K562 (cell line): ENCODE measurements around the gene SPAG4. TPM values are rescaled to one million over a fixed set of nuclear protein-coding genes. Genes with fewer than 3 reads are reported as not detected.

Experiments used
- MTF1 ChIP-seq: fragments of 250-450 bp; sonication (Bioruptor Pico); IDR thresholded peaks from 2 replicates; pipeline ENCODE4 v1.9.0; 2021; ENCODE audit warnings: moderate library complexity, mild to moderate bottlenecking, inconsistent platforms, borderline replicate concordance
- NFE2 ChIP-seq: IDR thresholded peaks from 2 replicates; pipeline ENCODE4 v1.6.1; 2014; ENCODE audit warnings: antibody characterized with exemption, low read depth
- NR2F6 ChIP-seq: fragments of 450-650 bp; formaldehyde crosslinking; IDR thresholded peaks from 2 replicates; pipeline ENCODE4 v1.4.0; 2020; ENCODE audit warnings: mild to moderate bottlenecking
- PML ChIP-seq: IDR thresholded peaks from 2 replicates; pipeline ENCODE4 v1.6.1; 2012; ENCODE audit warnings: low read length, inconsistent platforms
- POLR2H ChIP-seq: IDR thresholded peaks from 2 replicates; pipeline ENCODE4 v1.6.1; 2016; ENCODE audit warnings: missing genetic modification characterization, low read depth, mild to moderate bottlenecking, control low read depth, missing compliant biosample characterization, moderate library complexity
- SP1 ChIP-seq: sonication (generic); formaldehyde crosslinking; IDR thresholded peaks from 2 replicates; pipeline ENCODE4 v1.8.1; 2022; ENCODE audit warnings: mild to moderate bottlenecking, missing genetic modification reagents
- SUPT5H ChIP-seq: fragments of 450-650 bp; IDR thresholded peaks from 2 replicates; pipeline ENCODE4 v1.6.1; 2016
- ZNF764 ChIP-seq: fragments of 250-450 bp; sonication (Bioruptor Pico); IDR thresholded peaks from 2 replicates; pipeline ENCODE4 v1.4.0; 2020; ENCODE audit warnings: low read depth, mild to moderate bottlenecking, moderate library complexity
- polyA plus RNA-seq, 8 experiments: library from polyadenylated mRNA; depleted of rRNA in 4 of 8; stranded (reverse) in 5 of 8; unstranded in 3 of 8; fragments of >200 nt; fragmentation: Nextera tagmentation in 2 of 8; fragmentation: Illumina TruSeq in 1 of 8; extraction: Ambion mirVana in 2 of 8; extraction: Trizol in 1 of 8; gene quantifications; 2 replicates each; pipeline versions ENCODE4 v1.2.1 to v1.2.3, GENCODE V29; 2011 to 2014; ENCODE audit warnings: inconsistent platforms in 1 of 8, missing spikeins in 1 of 8
- total RNA-seq, 7 experiments: library from RNA; depleted of rRNA in 6 of 7; stranded (reverse); fragments of >200 nt in 6 of 7; fragmentation: Illumina TruSeq in 2 of 7; extraction: Trizol in 2 of 7; gene quantifications; 2 replicates each; pipeline versions ENCODE4 v1.2.1 to v1.2.3, GENCODE V29; 2011 to 2021; ENCODE audit warnings: low replicate concordance in 1 of 7
- TF ChIP-seq, protein P1 (sequence below): fragments of 450-650 bp; IDR thresholded peaks from 2 replicates; pipeline ENCODE4 v1.6.1; 2016; ENCODE audit warnings: mild to moderate bottlenecking, moderate library complexity
- TF ChIP-seq, protein P2 (sequence below): fragments of 450-650 bp; IDR thresholded peaks from 2 replicates; pipeline ENCODE4 v1.7.1; 2018; ENCODE audit warnings: mild to moderate bottlenecking, low read depth; ENCODE audit not compliant: partially characterized antibody
- TF ChIP-seq, protein P3 (sequence below), 2 experiments: fragments of 250-450 bp in 1 of 2; fragments of 450-650 bp in 1 of 2; sonication (Bioruptor Pico) in 1 of 2; IDR thresholded peaks; 2 replicates each; pipeline versions ENCODE4 v1.6.1 to v1.8.0; 2016 to 2021; ENCODE audit warnings: mild to moderate bottlenecking in 2 of 2, moderate library complexity in 2 of 2, missing compliant biosample characterization in 1 of 2, missing genetic modification characterization in 1 of 2

The SPAG4 gene
- total and polyA plus RNA-seq, 9 of the 15 experiments (the other 6 are each of a cell fraction or from before 2014, with no cell fraction given), result 1.6 to 11.4 (median 4.6) TPM

DNA sequence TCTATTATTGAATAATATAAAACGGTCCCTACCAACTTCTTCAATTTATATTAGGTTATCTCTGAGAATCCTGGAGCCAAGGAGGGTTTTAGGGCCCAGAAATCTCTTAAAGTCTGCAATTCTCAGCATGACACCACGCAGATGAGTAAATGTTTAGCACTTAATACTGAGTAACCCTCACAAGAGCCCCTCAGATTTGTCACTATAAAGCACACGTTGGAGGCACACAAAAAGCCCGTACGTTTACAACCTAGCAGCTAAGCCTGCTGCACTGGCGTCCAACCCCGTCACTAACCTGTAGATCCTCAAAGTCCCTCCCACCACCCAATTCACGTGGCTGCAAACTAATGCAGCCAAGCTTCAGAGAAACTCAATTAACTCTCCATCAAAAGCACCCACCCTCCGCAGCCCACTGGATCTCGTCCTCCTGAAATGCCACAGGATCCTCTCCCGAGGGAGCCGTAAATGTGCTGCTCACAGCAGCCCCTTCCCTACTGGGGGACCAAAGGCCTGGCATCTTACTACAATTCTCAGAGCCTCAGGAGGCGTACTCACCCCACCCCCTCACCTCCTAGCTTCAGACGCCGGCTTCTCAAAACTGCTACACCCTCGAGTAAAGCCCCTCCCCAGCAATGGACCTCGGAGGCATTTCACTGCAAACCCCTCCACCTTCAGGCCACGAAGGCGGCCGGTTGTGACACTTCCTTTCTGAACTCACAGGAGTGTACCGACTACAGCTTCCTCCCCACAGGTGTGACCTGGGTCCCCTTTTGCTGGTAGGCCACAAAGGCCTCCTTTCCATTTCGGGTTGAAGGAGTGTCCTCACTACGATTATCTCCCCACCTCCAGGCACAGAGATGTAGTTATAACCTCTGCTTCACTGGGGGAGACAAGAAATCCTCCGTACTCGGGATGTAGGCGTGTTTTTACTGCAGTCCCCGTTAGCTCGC lies 48.2 kb downstream of the SPAG4 start (continued):
- TF ChIP-seq, protein P1, sequence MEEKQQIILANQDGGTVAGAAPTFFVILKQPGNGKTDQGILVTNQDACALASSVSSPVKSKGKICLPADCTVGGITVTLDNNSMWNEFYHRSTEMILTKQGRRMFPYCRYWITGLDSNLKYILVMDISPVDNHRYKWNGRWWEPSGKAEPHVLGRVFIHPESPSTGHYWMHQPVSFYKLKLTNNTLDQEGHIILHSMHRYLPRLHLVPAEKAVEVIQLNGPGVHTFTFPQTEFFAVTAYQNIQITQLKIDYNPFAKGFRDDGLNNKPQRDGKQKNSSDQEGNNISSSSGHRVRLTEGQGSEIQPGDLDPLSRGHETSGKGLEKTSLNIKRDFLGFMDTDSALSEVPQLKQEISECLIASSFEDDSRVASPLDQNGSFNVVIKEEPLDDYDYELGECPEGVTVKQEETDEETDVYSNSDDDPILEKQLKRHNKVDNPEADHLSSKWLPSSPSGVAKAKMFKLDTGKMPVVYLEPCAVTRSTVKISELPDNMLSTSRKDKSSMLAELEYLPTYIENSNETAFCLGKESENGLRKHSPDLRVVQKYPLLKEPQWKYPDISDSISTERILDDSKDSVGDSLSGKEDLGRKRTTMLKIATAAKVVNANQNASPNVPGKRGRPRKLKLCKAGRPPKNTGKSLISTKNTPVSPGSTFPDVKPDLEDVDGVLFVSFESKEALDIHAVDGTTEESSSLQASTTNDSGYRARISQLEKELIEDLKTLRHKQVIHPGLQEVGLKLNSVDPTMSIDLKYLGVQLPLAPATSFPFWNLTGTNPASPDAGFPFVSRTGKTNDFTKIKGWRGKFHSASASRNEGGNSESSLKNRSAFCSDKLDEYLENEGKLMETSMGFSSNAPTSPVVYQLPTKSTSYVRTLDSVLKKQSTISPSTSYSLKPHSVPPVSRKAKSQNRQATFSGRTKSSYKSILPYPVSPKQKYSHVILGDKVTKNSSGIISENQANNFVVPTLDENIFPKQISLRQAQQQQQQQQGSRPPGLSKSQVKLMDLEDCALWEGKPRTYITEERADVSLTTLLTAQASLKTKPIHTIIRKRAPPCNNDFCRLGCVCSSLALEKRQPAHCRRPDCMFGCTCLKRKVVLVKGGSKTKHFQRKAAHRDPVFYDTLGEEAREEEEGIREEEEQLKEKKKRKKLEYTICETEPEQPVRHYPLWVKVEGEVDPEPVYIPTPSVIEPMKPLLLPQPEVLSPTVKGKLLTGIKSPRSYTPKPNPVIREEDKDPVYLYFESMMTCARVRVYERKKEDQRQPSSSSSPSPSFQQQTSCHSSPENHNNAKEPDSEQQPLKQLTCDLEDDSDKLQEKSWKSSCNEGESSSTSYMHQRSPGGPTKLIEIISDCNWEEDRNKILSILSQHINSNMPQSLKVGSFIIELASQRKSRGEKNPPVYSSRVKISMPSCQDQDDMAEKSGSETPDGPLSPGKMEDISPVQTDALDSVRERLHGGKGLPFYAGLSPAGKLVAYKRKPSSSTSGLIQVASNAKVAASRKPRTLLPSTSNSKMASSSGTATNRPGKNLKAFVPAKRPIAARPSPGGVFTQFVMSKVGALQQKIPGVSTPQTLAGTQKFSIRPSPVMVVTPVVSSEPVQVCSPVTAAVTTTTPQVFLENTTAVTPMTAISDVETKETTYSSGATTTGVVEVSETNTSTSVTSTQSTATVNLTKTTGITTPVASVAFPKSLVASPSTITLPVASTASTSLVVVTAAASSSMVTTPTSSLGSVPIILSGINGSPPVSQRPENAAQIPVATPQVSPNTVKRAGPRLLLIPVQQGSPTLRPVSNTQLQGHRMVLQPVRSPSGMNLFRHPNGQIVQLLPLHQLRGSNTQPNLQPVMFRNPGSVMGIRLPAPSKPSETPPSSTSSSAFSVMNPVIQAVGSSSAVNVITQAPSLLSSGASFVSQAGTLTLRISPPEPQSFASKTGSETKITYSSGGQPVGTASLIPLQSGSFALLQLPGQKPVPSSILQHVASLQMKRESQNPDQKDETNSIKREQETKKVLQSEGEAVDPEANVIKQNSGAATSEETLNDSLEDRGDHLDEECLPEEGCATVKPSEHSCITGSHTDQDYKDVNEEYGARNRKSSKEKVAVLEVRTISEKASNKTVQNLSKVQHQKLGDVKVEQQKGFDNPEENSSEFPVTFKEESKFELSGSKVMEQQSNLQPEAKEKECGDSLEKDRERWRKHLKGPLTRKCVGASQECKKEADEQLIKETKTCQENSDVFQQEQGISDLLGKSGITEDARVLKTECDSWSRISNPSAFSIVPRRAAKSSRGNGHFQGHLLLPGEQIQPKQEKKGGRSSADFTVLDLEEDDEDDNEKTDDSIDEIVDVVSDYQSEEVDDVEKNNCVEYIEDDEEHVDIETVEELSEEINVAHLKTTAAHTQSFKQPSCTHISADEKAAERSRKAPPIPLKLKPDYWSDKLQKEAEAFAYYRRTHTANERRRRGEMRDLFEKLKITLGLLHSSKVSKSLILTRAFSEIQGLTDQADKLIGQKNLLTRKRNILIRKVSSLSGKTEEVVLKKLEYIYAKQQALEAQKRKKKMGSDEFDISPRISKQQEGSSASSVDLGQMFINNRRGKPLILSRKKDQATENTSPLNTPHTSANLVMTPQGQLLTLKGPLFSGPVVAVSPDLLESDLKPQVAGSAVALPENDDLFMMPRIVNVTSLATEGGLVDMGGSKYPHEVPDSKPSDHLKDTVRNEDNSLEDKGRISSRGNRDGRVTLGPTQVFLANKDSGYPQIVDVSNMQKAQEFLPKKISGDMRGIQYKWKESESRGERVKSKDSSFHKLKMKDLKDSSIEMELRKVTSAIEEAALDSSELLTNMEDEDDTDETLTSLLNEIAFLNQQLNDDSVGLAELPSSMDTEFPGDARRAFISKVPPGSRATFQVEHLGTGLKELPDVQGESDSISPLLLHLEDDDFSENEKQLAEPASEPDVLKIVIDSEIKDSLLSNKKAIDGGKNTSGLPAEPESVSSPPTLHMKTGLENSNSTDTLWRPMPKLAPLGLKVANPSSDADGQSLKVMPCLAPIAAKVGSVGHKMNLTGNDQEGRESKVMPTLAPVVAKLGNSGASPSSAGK, result 0 out of 2 replicates have a peak, but pooled peaks have one; percentile 12
- TF ChIP-seq MTF1 (CRISPR knock-in tag) (no peak), POLR2H (tag) (no peak), NR2F6 (CRISPR knock-in tag) (no peak), SP1 (CRISPR knock-in tag) (no peak), NFE2 (no peak), SUPT5H (no peak; the same call in 1 of the 2 replicates), PML (no peak), ZNF764 (CRISPR knock-in tag) (no peak)
- TF ChIP-seq, protein P2, sequence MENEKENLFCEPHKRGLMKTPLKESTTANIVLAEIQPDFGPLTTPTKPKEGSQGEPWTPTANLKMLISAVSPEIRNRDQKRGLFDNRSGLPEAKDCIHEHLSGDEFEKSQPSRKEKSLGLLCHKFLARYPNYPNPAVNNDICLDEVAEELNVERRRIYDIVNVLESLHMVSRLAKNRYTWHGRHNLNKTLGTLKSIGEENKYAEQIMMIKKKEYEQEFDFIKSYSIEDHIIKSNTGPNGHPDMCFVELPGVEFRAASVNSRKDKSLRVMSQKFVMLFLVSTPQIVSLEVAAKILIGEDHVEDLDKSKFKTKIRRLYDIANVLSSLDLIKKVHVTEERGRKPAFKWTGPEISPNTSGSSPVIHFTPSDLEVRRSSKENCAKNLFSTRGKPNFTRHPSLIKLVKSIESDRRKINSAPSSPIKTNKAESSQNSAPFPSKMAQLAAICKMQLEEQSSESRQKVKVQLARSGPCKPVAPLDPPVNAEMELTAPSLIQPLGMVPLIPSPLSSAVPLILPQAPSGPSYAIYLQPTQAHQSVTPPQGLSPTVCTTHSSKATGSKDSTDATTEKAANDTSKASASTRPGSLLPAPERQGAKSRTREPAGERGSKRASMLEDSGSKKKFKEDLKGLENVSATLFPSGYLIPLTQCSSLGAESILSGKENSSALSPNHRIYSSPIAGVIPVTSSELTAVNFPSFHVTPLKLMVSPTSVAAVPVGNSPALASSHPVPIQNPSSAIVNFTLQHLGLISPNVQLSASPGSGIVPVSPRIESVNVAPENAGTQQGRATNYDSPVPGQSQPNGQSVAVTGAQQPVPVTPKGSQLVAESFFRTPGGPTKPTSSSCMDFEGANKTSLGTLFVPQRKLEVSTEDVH, result no peak
- TF ChIP-seq, protein P3, sequence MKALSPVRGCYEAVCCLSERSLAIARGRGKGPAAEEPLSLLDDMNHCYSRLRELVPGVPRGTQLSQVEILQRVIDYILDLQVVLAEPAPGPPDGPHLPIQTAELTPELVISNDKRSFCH (CRISPR knock-in tag; IDR thresholded peaks at IDR 0.05), result no peak
- TF ChIP-seq, protein P3 (tag; IDR thresholded peaks at IDR 0.05), result no peak
